Tibial nerve (tissue), 4 donors: ENCODE data around the gene IGFBP3. TPM values are rescaled to one million over a fixed set of nuclear protein-coding genes. Genes with fewer than 3 reads are reported as not detected.

ENCODE experiments used
- DNase-seq, 2 donors: peaks; one replicate each; pipeline ENCODE4 v3.0.0-alpha.2; 2019; ENCODE audit warnings: low spot score in 2 of 2
- H3K27ac ChIP-seq, 4 donors: fragments of 200-600 bp; sonication (generic) in 3 of 4; one replicate each; pipeline ENCODE4 v1.5.1; 2017 to 2019; ENCODE audit warnings: mild to moderate bottlenecking in 1 of 4
- H3K27me3 ChIP-seq, 2 donors: fragments of 200-600 bp; sonication (generic) in 1 of 2; one replicate each; pipeline versions ENCODE4 v1.5.1 to v1.6.0; 2017 to 2019
- H3K36me3 ChIP-seq, 3 donors: fragments of 200-600 bp; sonication (generic); one replicate each; pipeline ENCODE4 v1.5.1; 2018 to 2019
- H3K4me1 ChIP-seq, 4 donors: fragments of 200-600 bp; sonication (generic) in 3 of 4; one replicate each; pipeline ENCODE4 v1.5.1; 2017 to 2019
- H3K4me3 ChIP-seq, 4 donors: fragments of 200-600 bp; sonication (generic) in 3 of 4; one replicate each; pipeline ENCODE4 v1.5.1; 2017 to 2019; ENCODE audit warnings: mild to moderate bottlenecking in 1 of 4, moderate library complexity in 1 of 4
- H3K9me3 ChIP-seq, 4 donors: fragments of 200-600 bp; sonication (generic) in 3 of 4; one replicate each; pipeline ENCODE4 v1.5.1; 2017 to 2019
- CTCF ChIP-seq, 5 experiments: fragments of 200-600 bp in 3 of 5; fragments of 450-650 bp in 2 of 5; sonication (generic) in 3 of 5; IDR thresholded peaks; one replicate each; pipeline ENCODE4 v1.5.1; 2016 to 2019; ENCODE audit warnings: antibody characterized with exemption in 5 of 5, mild to moderate bottlenecking in 3 of 5, moderate library complexity in 2 of 5
- EP300 ChIP-seq, 2 donors: sonication (generic); formaldehyde crosslinking; IDR thresholded peaks; one replicate each; pipeline ENCODE4 v1.6.1; 2017; ENCODE audit warnings: antibody characterized with exemption in 2 of 2, mild to moderate bottlenecking in 1 of 2
- POLR2A ChIP-seq, 2 donors: fragments of 450-650 bp; IDR thresholded peaks; one replicate each; pipeline ENCODE4 v1.6.1; 2017; ENCODE audit warnings: antibody characterized with exemption in 2 of 2, mild to moderate bottlenecking in 2 of 2, moderate library complexity in 2 of 2
- WGBS, 2 donors: methylation state at CpG; one replicate each; pipeline ENCODE4 v1.1.5; 2018; 5-methylcytosine and 5-hydroxymethylcytosine counted together
- total RNA-seq, 4 donors: library from RNA; depleted of rRNA; stranded (reverse); fragments of >200 nt; gene quantifications; one replicate each; pipeline ENCODE4 v1.1.0, GENCODE V29; 2016

IGFBP3 gene
- total RNA-seq, 4 donors from 2014 or later, result 145 to 377 (median 257) TPM

GRCh38 chr7:45914911-45915310 lies 6.2 kb downstream of the IGFBP3 start:
- TF ChIP-seq EP300 (IDR thresholded peaks at IDR 0.05) (no peak), CTCF (IDR thresholded peaks at IDR 0.05) (no peak), POLR2A (IDR thresholded peaks at IDR 0.05) (no peak)
- WGBS, 2 donors, result 86 to 91% methylated on average over 11 to 12 of the region's 12 CpGs
- Histone ChIP-seq H3K36me3 (peaks cover 0 to 16% (median 0%) of the 10 kb centered on the region in 3 donors), H3K27me3 (peaks cover 0 to 39% of the 10 kb centered on the region in 2 donors), H3K27ac (no peak overlapping the region), H3K9me3 (no peaks in the 10 kb centered on the region), H3K4me1 (peaks cover 0 to 19% (median 0%) of the 10 kb centered on the region in 4 donors), H3K4me3 (no peak overlapping the region)
- DNase-seq, result no peak

DNA sequence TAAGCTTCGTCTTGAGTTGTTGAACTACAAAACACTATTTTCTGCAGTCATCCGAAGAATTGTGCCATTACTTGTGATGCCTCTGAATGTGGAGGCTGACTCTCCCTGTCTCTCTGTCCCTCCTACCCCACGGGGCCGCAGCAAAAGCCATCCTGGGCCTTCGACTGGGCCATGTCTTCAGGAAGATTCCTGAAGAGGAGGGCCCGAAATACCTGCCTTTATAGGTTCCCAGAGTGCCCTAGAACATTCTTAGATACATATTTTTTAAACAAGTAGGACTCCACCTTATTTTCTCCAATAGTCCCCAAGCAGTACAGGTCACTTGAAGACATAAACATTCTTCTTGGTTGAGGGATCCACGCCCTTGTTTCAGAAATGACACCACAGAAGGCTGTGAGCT lies 8.1 kb downstream of the IGFBP3 start:
- TF ChIP-seq POLR2A (IDR thresholded peaks at IDR 0.05), result no peak
- no peak for TF ChIP-seq EP300 (IDR thresholded peaks at IDR 0.05)
- TF ChIP-seq CTCF (IDR thresholded peaks at IDR 0.05), result no peak
- Histone ChIP-seq H3K4me3 (no peak overlapping the region), H3K9me3 (peaks cover 0 to 3% (median 0%) of the 10 kb centered on the region in 4 donors), H3K27ac (no peak overlapping the region), H3K4me1 (peaks cover 0 to 4% (median 0%) of the 10 kb centered on the region in 4 donors), H3K36me3 (peaks cover 0 to 16% (median 0%) of the 10 kb centered on the region in 3 donors), H3K27me3 (peaks cover 0 to 20% of the 10 kb centered on the region in 2 donors)
- no peak for DNase-seq
- 86 to 90% methylated on average over 7 of the region's 7 CpGs for WGBS, 2 donors

- peaks cover 0 to 3% (median 0%) of the 10 kb centered on the region in 4 donors for H3K9me3 ChIP-seq
- no peak overlapping the region for H3K27ac ChIP-seq
- H3K36me3 ChIP-seq, result peaks cover 0 to 16% (median 0%) of the 10 kb centered on the region in 3 donors
- H3K4me3 ChIP-seq, result no peak overlapping the region
- no peak for TF ChIP-seq CTCF (IDR thresholded peaks at IDR 0.05)
- no peak for TF ChIP-seq EP300 (IDR thresholded peaks at IDR 0.05)
- no peak for TF ChIP-seq POLR2A (IDR thresholded peaks at IDR 0.05)
- H3K4me1 ChIP-seq, result no peaks in the 10 kb centered on the region
- H3K27me3 ChIP-seq, result peaks cover 0 to 7% of the 10 kb centered on the region in 2 donors
- 88 to 92% methylated on average over 9 of the region's 9 CpGs for WGBS, 2 donors
- no peak for DNase-seq
These were observed 9.8 kb downstream of the IGFBP3 start for GRCh38 chr7:45911311-45911710.

DNA sequence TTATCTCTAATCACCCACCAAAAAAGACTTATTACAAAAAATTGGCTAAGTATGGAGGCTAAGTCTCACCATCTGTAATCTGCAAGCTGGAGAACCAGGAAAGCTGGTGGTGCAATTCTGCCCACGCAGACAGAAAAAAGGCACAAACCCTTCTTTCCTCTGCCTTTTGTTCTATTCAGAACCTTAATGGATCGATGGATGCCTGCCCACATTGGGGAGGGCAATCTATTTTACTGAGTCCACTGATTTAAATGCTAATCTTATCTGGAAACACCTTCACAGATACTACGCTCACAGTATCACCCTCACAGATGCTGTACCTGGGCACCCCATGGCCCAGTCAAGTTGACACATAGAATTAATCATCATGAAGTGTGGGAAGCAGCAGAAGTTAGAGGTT lies 10.2 kb downstream of the IGFBP3 start:
- 92% methylated on average over 3 of the region's 3 CpGs for WGBS, 2 donors
- Histone ChIP-seq H3K4me1 (no peaks in the 10 kb centered on the region), H3K27ac (no peak overlapping the region), H3K9me3 (peaks cover 0 to 3% (median 0%) of the 10 kb centered on the region in 4 donors), H3K36me3 (peaks cover 0 to 16% (median 0%) of the 10 kb centered on the region in 3 donors), H3K4me3 (no peak overlapping the region), H3K27me3 (peaks cover 0 to 3% of the 10 kb centered on the region in 2 donors)
- TF ChIP-seq CTCF (IDR thresholded peaks at IDR 0.05) (no peak), EP300 (IDR thresholded peaks at IDR 0.05) (no peak), POLR2A (IDR thresholded peaks at IDR 0.05) (no peak)
- no peak for DNase-seq

GRCh38 chr7:45909561-45909960 lies 11.5 kb downstream of the IGFBP3 start:
- no peak for DNase-seq
- H3K27ac ChIP-seq, result no peak overlapping the region
- peaks cover 0 to 6% (median 0%) of the 10 kb centered on the region in 4 donors for H3K9me3 ChIP-seq
- no peak overlapping the region for H3K4me3 ChIP-seq
- H3K4me1 ChIP-seq, result no peaks in the 10 kb centered on the region
- H3K27me3 ChIP-seq, result no peaks in the 10 kb centered on the region
- TF ChIP-seq POLR2A (IDR thresholded peaks at IDR 0.05) (no peak), EP300 (IDR thresholded peaks at IDR 0.05) (no peak), CTCF (IDR thresholded peaks at IDR 0.05) (no peak)
- peaks cover 0 to 10% (median 0%) of the 10 kb centered on the region in 3 donors for H3K36me3 ChIP-seq
